ENCODE measurements around the gene JDP2.

Gene JDP2

DNA sequence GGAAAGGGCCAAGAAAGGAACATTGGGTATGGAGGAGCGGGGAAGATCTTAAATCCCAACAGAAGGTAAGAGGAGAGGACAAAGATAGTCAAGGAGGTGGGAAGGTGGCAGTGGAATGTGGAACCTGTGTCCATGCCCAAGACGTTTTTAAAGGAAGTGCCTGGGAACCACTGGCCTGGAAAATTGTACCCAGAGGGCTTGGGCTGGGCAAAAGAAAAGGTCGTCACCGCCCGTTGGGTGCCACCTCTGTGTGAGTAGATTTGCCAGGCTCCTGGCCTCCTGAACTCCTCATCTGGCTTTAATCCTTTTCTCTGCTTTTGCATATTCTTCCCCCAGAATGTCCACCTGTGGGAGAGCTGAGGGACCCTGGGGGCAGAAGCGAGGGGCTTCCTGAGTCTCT is 32.6 kb downstream of the JDP2 start:
- no peak overlapping the region for H3K27ac ChIP-seq (ENCODE audit: low read depth, low read length)

DNA sequence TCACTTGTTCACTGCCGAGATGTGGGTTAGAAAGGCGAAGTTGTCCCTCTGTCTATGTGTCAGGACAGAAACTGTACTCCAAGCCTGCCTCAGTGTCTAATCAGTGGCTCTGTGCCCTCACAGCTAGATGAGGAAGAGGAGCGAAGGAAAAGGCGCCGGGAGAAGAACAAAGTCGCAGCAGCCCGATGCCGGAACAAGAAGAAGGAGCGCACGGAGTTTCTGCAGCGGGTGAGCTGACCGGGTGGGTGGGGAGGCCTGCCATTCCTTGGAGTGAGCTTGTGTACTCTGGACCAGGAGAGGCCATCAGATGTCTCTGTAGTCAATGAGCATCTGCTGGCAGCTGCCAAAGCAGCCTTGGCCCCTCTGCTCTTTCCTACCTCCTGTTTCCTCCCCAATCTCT is 33.5 kb downstream of the JDP2 start:
- Histone ChIP-seq H3K27ac (ENCODE audit: low read depth, low read length) (no peak overlapping the region), H3K36me3 (ENCODE audit: low read length) (peaks cover 11% of the 10 kb centered on the region; the same call in 1 of the 2 replicates), H4K20me1 (ENCODE audit: low read depth, low read length) (no peaks in the 10 kb centered on the region; the same call in 1 of the 2 replicates), H3K79me2 (ENCODE audit: insufficient read depth, low read length) (peaks cover 45% of the 10 kb centered on the region), H3K9me3 (ENCODE audit: insufficient read depth, low read length) (no peaks in the 10 kb centered on the region), H2AFZ (ENCODE audit: low read depth, low read length, severe bottlenecking) (no peak overlapping the region), H3F3A (ENCODE audit: insufficient read depth) (peaks cover 12% of the 10 kb centered on the region), H3K4me3 (ENCODE audit: insufficient read depth, low read length, poor library complexity, severe bottlenecking) (no peak overlapping the region), H3K27me3 (ENCODE audit: low read length) (no peaks in the 10 kb centered on the region), H3K9me2 (replicated peaks; ENCODE audit: insufficient read depth, low read length) (no peaks in the 10 kb centered on the region), H3K4me2 (ENCODE audit: low read depth, low read length, poor library complexity, severe bottlenecking) (no peak overlapping the region), H3K9ac (ENCODE audit: low read length) (no peak overlapping the region)
- TF ChIP-seq, protein P1, sequence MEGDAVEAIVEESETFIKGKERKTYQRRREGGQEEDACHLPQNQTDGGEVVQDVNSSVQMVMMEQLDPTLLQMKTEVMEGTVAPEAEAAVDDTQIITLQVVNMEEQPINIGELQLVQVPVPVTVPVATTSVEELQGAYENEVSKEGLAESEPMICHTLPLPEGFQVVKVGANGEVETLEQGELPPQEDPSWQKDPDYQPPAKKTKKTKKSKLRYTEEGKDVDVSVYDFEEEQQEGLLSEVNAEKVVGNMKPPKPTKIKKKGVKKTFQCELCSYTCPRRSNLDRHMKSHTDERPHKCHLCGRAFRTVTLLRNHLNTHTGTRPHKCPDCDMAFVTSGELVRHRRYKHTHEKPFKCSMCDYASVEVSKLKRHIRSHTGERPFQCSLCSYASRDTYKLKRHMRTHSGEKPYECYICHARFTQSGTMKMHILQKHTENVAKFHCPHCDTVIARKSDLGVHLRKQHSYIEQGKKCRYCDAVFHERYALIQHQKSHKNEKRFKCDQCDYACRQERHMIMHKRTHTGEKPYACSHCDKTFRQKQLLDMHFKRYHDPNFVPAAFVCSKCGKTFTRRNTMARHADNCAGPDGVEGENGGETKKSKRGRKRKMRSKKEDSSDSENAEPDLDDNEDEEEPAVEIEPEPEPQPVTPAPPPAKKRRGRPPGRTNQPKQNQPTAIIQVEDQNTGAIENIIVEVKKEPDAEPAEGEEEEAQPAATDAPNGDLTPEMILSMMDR (IDR thresholded peaks at IDR 0.05; ENCODE audit: insufficient read depth, low read length, poor library complexity, severe bottlenecking) = no peak
- no peak for TF ChIP-seq EZH2phosphoT487 (conservative IDR thresholded peaks at IDR 0.05; ENCODE audit: low read length)

More for the DNA sequence above, 32.6 kb downstream of the JDP2 start:
- Histone ChIP-seq H3K9ac (ENCODE audit: low read length) (no peak overlapping the region), H3F3A (ENCODE audit: insufficient read depth) (peaks cover 6% of the 10 kb centered on the region; the same call in 1 of the 2 replicates), H3K79me2 (ENCODE audit: insufficient read depth, low read length) (peaks cover 48% of the 10 kb centered on the region), H3K4me2 (ENCODE audit: low read depth, low read length, poor library complexity, severe bottlenecking) (no peak overlapping the region), H4K20me1 (ENCODE audit: low read depth, low read length) (no peaks in the 10 kb centered on the region; the same call in 1 of the 2 replicates), H3K36me3 (ENCODE audit: low read length) (peaks cover 11% of the 10 kb centered on the region; the same call in 1 of the 2 replicates), H3K4me3 (ENCODE audit: insufficient read depth, low read length, poor library complexity, severe bottlenecking) (no peak overlapping the region), H3K9me2 (replicated peaks; ENCODE audit: insufficient read depth, low read length) (no peaks in the 10 kb centered on the region), H2AFZ (ENCODE audit: low read depth, low read length, severe bottlenecking) (no peak overlapping the region), H3K27me3 (ENCODE audit: low read length) (no peaks in the 10 kb centered on the region), H3K9me3 (ENCODE audit: insufficient read depth, low read length) (no peaks in the 10 kb centered on the region)
- no peak for TF ChIP-seq EZH2phosphoT487 (conservative IDR thresholded peaks at IDR 0.05; ENCODE audit: low read length)
- TF ChIP-seq, protein P1 (IDR thresholded peaks at IDR 0.05; ENCODE audit: insufficient read depth, low read length, poor library complexity, severe bottlenecking) = no peak

DNA sequence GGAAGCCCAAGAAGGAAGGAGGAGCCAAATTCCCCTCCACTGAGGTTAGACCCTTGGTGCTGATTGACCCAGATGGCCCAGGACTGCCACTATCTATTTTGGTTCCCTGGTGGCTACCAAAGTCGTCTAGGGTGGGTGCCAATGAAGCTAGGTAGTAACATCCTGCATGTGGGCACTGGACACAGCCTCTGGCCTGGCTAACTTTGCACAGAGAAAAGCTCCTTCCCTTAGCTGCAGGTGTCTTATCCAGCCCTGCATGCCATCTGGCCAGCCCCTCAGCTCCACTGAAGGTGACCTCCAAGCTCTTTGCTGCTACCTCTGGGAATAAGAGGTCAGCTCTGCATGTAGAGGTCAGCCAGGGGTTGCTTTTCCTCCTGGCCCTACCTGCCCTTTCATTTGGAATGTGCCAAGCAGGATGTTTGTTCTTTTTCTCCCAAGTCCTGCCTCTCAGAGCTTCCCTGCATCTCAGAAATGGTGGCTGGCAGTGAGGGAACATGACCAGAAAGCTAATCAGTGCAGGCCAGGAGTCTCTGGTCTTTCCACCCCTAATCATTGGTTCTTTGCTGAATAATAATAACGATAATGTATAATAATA is 34.0 kb downstream of the JDP2 start:
- no peaks in the 10 kb centered on the region; the same call in 1 of the 2 replicates for H4K20me1 ChIP-seq (ENCODE audit: low read depth, low read length)
- peaks cover 11% of the 10 kb centered on the region; the same call in 1 of the 2 replicates for H3K36me3 ChIP-seq (ENCODE audit: low read length)
- H3K79me2 ChIP-seq (ENCODE audit: insufficient read depth, low read length) = peaks cover 42% of the 10 kb centered on the region

More for the DNA sequence above, 34.0 kb downstream of the JDP2 start:
- H2AFZ ChIP-seq (ENCODE audit: low read depth, low read length, severe bottlenecking) = no peak overlapping the region
- no peak overlapping the region for H3K27ac ChIP-seq (ENCODE audit: low read depth, low read length)
- no peak overlapping the region for H3K9ac ChIP-seq (ENCODE audit: low read length)
- H3K9me3 ChIP-seq (ENCODE audit: insufficient read depth, low read length) = no peaks in the 10 kb centered on the region
- H3K4me2 ChIP-seq (ENCODE audit: low read depth, low read length, poor library complexity, severe bottlenecking) = no peak overlapping the region
- H3F3A ChIP-seq (ENCODE audit: insufficient read depth) = peaks cover 16% of the 10 kb centered on the region
- H3K9me2 ChIP-seq (replicated peaks; ENCODE audit: insufficient read depth, low read length) = no peaks in the 10 kb centered on the region
- TF ChIP-seq, protein P1 (IDR thresholded peaks at IDR 0.05; ENCODE audit: insufficient read depth, low read length, poor library complexity, severe bottlenecking) = no peak
- no peak for TF ChIP-seq EZH2phosphoT487 (conservative IDR thresholded peaks at IDR 0.05; ENCODE audit: low read length)
- H3K4me3 ChIP-seq (ENCODE audit: insufficient read depth, low read length, poor library complexity, severe bottlenecking) = no peak overlapping the region
- no peaks in the 10 kb centered on the region for H3K27me3 ChIP-seq (ENCODE audit: low read length)

Measured in SU-DHL-6 (cell line).